GM18517 (cell line): ENCODE measurements around the gene SNX3.
"Not testable (repeated sequence)": the region's sequence is repeated elsewhere in the genome, so short reads cannot be mapped to it uniquely, and the experiment has no call there.

Source experiments
- ATAC-seq: cut with Tn5 transposase; IDR thresholded peaks from one replicate; pipeline ENCODE4 v1.9.1; 2021; ENCODE audit warnings: mild to moderate bottlenecking, moderate library complexity; ENCODE audit not compliant: unreplicated experiment

Gene SNX3

DNA sequence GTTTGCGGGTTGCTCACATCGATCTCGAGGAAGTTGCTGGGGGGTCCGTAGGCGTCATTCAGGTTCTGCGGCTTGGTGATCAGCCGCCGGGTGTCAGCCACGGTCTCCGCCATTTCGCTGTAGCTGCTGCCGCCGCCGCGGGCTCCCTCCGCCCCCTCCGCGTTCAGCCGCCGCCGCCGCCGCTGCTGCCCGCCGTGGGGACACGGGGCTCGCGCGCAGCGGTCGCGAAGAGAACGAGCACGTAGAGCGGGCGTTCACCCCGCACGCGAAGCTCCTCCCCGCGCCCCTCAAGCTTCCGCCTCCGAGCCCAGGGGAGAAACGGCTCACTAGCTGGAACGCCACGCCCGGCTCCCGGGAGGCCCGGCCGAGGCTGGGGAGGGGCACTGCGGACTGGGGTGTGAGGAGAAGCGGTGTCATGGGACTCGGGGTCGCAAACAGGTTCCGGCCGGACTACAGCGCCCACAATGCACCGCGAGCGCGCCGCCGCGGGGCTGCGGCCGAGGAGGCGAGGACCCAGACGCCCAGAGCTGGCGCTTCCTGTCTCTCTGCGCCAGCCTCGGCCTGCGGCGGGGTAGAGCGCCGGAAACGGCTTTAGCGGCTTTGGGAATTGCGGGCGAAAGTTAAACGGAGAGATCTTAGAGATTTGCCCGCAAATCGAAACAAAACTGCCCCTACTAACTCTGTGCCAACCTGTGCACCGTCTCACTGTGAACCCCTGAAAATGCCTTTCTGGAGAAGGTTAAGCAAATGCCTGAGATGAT is at the start of gene SNX3:
Gene SNX3, minus strand, starts transcription at position 232 of the 761 bp plus-strand sequence. Its CDS starts 119 bp downstream, at position 113.
- peak; percentile 85 for ATAC-seq

DNA sequence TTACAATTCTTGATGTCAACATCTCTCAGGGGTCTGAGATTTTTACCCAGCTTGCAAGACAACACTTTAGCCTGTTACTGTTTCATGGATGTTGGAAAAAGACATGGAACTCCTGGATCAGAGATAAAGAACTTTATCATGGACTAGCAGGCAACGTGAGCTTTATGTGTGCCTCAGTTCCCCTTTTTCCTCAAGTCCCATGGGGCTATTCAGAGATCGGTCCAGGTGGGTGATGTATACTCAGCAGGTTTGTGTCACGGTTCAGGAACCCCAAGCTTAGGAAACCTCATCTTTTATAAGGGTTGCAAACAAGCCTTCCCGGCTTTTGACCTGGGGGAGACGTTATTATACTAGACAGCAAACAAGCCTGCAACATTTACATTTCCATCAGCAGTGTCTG is 49.0 kb upstream of the SNX3 start:
- no peak for ATAC-seq

DNA sequence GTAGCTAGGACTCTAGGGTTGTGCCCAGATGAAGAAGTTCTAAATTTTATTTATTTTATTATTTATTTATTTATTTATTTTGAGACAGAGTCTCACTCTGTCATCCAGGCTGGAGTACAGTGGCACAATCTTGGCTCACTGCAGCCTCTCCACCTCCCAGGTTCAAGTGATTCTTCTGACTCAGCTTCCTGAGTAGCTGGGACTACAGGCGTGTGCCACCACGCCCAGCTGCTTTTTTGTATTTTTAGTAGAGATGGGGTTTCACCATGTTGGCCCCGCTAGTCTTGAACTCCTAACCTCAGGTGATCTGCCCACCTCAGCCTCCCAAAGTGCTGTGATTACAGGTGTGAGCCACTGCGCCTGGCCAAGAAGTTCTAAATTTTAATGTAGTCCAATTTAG is 47.8 kb upstream of the SNX3 start:
- ATAC-seq, result not testable (repeated sequence)

DNA sequence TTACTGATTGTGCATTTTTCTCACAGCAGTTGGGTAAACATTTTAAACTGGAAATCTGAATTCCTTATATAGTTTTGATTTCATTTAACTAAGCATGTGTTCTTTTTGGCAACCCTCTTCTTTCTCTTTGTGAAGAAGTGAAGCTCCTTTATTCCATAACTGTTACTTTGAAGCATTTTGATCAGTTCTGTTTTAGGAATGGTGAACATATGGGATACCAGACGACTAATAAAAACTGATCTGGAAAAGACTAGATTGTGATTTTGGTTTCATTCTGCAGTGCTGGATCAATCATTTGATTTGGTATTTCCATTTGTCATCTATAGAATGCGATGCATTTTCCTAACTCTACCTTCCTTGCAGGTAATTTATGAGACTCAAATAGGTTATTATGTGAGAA is 43.8 kb upstream of the SNX3 start:
- no peak for ATAC-seq

DNA sequence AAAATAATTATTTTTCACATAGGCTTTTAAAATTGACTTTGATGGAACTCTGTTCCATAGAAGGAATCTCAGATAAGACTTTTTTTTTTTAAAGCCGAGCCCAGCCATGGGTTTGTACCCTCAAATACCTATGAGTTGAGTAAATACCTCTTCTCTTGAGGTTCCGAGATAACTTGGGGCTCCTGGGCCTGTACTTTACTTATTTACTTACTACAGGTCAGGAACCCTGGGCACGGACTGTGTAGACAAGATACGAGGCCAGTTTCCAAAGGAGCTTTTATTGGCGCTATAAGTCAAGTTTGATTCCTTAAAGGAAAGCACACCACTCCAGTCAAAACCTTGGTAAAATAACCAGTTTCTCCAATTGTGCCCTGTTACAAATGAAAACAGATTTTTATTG is 41.5 kb upstream of the SNX3 start:
- no peak for ATAC-seq

DNA sequence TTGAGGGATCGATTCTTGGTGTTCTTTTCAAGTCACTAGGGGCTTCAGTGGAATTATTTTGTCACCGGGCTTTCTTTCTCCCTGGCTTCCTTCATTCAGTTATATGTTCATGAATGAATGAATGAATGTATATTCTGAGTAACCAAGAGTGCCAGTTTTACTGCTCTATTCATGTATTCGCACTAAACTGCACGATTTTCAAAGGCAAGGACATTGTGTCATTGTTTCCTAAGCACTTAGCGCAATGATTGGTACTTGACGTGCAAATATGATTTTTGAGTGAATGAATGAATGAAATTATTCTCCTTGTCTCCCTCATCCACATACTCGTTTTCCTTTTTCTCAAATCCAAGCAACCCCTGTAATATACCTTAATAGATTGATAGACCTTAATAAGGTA is 34.8 kb upstream of the SNX3 start:
- no peak for ATAC-seq

DNA sequence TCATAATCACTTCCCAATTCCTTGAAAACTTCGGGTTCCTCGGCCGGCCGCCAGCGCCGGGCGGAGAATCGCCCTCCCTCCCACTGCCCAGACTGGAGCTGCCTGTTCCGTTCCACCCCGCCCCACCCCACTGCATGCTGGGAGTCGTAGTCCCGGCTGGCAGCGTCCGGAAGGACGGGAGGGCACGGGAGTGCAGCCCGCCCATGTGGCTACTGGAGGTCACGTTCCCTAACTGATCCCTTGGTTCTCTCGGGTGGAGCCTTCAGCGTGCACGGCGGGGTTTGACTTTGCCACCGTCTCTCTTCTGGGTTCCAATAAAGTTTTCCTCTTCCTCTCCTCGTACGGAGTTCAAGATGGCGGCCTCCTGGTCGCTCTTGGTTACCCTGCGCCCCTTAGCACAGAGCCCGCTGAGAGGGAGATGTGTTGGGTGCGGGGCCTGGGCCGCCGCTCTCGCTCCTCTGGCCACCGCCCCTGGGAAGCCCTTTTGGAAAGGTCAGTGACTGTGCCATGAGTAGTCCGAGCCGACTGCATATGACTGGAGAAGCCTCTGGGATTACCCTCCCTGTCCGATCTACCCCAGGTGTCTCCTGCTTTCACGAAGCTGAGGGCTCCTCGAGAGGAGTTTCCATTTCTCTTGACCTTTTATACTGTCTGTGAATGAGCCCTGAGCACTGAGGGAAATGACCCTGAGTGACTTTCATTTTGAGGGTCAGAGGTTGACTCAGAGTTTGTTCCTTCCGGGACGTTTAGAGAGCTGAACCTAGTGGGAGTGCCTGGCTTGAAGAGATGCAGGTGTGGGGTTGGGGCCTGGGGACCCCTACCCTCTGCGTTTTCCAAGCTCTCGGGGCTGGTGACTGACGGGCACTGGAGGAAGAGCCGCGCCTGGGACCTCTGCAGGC is 34.1 kb upstream of the SNX3 start, which contains the start of gene AFG1L:
Gene AFG1L, plus strand, starts transcription at position 328 of the 899 bp plus-strand sequence. Its CDS starts 26 bp downstream, at position 354.
- peak; percentile 81 for ATAC-seq

DNA sequence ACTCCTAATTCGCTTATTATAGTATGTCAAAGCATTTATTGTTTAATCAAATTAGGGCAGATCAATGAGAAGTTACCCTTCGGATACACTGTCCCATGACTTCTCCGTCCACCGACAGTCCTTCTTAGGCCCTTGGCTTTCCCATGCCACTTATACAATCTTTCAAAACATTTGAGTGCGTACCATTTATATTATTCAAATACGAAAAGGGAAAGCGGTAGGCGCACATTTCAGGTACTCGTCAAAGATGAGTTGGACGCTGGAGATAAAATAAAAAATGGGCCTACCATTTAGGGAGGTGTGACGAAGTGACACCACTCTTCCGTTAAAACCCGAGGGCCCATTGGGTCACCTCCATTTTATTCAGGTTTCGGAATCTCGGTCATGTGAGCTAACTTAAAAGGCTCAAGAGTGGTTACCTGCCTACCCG is 33.5 kb upstream of the SNX3 start:
- ATAC-seq, result peak; percentile 6

DNA sequence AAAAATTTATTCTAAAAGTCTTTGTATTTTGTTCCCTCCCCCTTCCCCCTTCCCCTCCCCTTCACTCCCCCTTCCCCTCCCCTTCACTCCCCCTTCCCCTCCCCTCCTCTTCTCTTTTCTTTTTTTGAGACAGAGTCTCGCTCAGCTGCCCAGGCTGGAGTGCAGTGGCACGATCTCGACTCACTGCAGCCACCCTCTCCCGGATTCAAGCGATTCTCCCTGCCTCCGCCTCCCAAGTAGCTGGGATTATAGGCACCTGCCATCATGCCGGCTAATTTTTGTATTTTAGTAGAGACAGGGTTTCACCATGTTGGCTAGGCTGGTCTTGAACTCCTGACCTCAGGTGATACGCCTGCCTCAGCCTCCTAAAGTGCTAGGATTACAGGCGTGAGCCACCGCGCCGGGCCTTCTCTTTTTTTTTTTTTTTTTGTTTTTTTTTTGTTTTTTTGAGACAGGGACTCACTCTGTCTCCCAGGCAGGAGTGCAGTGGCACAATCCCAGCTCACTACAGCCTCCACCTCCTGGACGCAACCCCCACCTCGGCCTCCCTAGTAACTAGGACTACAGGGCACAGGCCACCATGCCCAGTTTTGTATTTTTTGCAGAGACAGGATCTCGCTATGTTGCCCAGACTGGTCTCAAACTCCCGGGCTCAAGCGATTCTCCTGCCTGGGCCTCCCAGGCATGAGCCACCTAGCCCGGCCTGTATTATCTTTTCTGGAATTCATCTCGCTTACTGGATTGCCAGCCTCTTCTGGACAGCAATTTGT is 32.9 kb upstream of the SNX3 start:
- ATAC-seq, result no peak

DNA sequence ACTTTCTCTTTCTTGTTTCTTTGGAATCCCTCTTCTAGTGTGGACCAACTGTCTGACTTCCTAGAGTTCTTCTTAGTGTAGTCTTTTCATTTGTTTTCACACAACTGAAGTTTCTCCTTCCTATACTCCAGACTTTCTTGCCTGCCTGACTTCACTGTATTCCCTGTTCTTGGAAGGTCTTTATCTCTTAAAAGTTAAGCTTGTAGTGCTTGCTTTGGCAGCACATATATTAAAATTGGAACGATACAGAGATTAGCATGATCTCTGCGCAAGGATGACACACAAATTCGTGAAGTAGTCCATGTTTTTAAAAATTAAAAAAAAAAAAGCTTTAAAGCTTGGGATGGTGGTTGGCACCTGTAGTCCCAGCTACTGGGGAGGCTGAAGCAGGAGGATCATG is 31.7 kb upstream of the SNX3 start:
- not testable (repeated sequence) for ATAC-seq

DNA sequence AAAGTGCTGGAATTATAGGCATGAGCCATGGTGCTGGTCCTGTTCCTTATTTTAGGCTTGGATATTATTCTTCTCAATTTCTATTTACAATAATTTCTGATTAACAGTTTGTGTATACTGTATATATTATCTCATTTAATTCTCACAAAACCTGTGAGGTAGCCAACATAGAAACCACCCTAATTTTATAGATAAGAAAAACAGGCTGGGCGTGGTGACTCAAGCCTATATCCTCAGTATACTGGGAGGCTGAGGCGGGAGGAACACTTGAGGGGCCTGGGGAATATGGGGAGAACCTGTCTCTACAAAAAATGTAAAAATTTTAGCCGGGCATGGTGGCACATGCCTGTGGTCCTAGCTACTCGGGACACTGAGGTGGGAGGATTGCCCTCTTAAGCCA is 30.3 kb upstream of the SNX3 start:
- ATAC-seq, result no peak

DNA sequence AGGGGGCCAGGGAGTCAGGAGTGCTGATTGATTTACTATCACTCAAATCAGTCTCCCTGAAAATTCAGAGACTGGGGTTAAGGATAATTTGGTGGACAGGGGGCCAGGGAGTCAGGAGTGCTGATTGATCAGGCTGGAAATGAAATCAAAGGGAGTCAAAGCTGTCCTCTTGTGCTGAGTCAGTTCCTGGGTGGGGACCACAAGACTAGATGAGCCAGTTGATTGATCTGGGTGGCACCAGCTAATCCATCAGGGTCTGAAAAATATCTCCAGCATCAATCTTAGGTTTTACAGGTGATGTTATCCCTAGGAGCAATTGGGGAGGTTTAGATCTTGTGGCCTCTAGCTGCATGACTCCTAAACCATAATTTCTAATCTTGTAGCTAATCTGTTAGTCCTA is 27.9 kb upstream of the SNX3 start:
- no peak for ATAC-seq

DNA sequence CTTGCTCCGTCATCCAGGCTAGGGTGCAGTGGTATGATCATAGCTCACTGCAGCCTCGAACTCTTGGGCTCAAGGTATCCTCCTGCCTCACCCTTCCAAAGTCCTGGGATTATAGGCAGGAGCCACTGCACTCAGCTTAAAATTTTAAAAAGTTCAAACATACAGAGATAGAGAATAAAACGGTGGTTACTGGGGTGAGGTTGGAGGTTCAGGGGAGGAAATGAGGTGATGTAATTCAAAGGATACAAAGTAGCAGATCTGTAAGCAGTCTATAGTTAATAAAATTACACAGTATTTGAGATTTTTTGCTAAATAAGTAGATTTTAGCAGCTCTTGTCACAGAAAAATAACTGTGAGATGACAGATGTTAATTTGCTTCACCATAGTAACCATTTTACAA is 26.5 kb upstream of the SNX3 start:
- no peak for ATAC-seq

DNA sequence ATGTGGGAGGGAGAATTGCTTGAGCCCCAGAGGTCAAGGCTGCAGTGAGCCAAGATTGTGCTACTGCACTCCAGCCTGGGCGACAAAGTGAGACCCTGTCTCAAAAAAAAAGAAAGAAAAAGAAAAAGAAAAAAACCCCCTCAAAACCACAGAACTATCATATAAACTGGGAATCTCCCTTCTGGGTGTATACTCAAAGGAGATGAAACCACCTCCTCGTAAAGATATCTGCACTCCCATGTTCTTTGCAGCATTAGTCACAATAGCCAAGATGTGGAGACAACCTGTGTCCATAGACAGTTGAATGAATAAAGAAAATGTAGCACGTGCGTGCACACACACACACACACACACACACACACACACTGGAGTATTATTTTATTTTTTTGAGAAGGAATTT is 25.5 kb upstream of the SNX3 start:
- ATAC-seq, result no peak

DNA sequence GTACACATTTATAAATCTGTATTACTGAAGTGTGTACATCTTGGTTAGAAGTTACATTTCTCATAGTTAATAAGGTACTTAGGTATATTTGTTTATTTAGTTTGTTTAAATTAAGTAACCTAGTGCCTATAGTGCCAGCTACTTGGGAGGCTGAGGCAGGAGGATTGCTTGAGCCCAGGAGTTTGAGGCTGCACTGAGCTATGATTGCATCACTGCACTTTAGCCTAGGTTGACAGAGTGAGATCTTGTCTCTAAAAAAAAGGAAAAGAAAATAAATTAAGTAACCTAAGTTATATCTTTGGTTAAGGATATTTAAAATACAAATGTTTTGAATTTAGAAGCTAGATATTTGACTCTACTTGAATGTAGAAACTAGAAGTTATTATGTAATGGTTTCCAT is 24.5 kb upstream of the SNX3 start:
- ATAC-seq, result no peak

DNA sequence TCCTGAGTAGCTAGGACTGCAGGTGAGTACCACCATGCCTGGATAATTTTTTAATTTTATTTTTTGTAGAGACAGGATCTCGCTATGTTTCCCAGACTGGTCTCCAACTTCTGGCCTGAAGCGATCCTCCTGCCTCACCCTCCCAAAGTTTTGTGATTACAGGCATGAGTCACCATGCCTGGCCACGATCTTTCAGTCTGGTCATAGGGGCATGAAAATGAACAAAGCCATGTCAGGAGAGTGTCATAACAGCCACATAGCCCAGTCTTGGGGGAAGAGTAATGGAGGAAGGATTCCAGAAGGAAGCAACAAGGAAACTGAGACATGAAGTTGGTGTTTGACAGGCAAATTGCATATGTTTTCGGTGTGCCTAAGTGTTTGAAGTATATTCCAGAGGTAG is 17.0 kb upstream of the SNX3 start:
- no peak for ATAC-seq

DNA sequence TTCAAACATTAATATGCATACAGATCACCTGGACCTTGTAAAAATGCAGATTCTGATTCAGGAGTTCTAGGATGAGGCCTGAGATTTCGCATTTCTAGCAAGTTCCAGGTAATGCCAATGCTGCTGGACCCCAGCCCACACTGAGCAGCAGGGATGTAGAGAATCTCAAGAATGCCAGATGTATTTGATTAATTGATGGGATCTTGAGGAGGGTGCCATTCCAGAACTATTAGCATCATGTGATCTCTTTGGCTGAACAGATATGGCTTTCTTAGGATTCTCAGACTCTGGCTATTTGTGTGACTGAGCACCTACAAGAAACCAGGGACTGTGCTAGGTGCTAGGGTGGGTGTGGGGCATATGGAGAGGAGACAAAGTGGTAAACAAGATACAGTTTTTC is 16.5 kb upstream of the SNX3 start:
- ATAC-seq, result no peak

DNA sequence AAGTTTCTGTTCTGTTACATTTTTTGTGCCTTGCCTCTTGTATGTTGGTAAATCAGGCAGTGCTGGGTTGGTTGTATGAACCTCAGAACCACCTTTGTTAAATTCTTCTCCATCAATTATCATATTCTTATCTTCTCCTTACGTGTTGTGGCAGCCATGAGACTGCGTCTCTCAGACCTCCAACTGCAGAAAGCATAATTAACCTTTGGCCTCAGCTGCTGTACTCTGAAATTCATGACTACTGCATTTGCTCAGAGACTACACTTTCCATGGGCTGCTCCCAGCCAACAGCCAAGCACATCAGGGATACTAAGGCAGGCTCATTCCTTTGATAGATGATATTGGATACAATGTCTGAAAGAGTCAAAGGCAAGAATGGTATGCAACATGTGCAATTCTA is 15.1 kb upstream of the SNX3 start:
- ATAC-seq, result no peak

DNA sequence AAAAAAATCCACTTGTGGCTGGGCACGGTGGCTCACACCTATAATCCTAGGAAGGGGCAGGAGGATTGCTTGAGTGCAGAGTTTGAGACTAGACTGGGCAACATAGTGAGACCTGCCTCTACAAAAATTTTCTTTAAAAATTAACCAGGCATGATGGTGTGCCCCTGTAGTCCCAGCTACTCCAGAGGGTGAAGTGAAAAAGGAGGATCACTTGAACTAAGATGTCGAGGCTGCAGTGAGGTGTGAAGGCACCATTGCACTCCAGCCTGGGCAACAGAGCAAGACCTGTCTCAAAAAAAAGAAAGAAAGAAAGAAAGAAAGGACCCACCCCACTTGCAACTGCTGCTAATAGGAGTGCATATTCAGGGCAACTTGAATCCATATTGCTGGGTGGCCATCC is 13.7 kb upstream of the SNX3 start:
- no peak for ATAC-seq

DNA sequence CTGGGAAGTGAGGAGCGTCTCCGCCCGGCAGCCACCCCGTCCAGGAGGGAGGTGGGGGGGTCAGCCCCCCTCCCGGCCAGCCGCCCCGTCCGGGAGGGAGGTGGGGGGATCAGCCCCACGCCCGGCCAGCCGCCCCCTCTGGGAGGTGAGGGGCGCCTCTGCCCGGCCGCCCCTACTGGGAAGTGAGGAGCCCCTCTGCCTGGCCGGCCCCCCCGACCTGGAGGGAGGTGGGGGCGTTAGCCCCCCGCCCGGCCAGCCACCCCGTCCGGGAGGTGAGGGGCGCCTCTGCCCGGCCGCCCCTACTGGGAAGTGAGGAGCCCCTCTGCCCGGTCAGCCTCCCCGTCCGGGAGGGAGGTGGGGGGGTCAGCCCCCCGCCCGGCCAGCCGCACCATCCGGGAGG is 9.1 kb upstream of the SNX3 start:
- ATAC-seq, result not testable (repeated sequence)

DNA sequence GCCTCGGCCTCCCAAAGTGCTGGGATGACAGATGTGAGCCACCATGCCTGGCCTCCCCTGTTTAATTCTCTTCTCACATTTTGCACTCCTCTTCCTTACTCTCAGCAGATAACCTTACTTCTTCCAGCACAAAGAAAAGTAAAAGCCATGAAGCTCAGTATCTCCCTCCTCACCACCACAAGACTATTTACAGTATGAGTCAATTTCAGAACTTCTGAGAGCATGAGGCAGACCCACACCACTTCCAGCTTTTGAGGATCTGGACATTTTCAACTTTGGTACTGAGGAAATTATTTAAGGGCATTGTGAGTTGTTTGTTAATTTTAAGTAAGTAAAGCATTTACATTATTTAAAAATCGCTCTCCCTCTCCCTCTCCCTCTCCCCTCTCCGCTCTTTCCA is 8.0 kb upstream of the SNX3 start:
- no peak for ATAC-seq
